ENCODE measurements around the gene CCSER1. TPM values are rescaled to one million over a fixed set of nuclear protein-coding genes. Genes with fewer than 3 reads are reported as not detected.
A peak's percentile ranks its signal among the peaks of the same experiment; 100 is the strongest.

Gene CCSER1
- total RNA-seq (2021) = 4.1 and 5.9 TPM in 2 replicates
- Bru-seq, nascent RNA = percentile 39 among the genes with signal in this experiment
- BruChase-seq, experiment 1, labeled RNA remaining after a 2-hour chase = percentile 45 among the genes with signal in this experiment
- BruChase-seq, experiment 2, labeled RNA remaining after a 6-hour chase = percentile 42 among the genes with signal in this experiment
- long read RNA-seq, partial matches to known transcripts = 0 of 2 reads
- long read RNA-seq, other reads (novel, unspliced or antisense) = 2 of 2 reads

DNA sequence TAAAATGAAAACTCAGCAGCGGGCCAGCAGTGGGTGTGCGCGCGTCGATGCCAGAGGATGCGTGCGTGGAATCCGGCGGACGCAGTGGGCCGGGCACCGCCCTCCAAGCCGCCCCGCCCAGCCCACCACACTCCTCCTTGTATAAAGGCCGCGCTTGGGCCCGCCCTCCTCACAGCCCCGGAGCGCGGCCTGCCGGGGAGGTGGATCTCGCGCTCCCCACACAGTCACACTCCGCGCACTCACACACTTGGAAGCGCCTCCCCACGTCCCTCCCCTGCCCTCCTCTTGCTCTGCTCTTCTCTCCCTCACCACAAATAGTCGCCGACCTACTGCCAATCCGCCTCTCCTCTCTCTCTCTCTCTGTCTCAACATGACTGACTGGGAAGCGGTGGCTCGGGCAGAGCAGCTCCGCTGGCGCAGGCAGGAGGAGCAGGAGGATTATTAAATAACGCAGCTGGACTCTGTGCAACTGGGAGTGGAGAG is at the start of gene CCSER1:
Gene CCSER1, plus strand, starts transcription at position 172 of the 483 bp plus-strand sequence.
- TF ChIP-seq, protein P1, sequence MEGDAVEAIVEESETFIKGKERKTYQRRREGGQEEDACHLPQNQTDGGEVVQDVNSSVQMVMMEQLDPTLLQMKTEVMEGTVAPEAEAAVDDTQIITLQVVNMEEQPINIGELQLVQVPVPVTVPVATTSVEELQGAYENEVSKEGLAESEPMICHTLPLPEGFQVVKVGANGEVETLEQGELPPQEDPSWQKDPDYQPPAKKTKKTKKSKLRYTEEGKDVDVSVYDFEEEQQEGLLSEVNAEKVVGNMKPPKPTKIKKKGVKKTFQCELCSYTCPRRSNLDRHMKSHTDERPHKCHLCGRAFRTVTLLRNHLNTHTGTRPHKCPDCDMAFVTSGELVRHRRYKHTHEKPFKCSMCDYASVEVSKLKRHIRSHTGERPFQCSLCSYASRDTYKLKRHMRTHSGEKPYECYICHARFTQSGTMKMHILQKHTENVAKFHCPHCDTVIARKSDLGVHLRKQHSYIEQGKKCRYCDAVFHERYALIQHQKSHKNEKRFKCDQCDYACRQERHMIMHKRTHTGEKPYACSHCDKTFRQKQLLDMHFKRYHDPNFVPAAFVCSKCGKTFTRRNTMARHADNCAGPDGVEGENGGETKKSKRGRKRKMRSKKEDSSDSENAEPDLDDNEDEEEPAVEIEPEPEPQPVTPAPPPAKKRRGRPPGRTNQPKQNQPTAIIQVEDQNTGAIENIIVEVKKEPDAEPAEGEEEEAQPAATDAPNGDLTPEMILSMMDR (conservative IDR thresholded peaks at IDR 0.05) = no peak
- no peak for TF ChIP-seq EZH2 (IDR thresholded peaks at IDR 0.05; ENCODE audit: low read depth)
- no peaks in the 10 kb centered on the region for H3K36me3 ChIP-seq (ENCODE audit: low read depth)
- POLR2A ChIA-PET (ENCODE audit: unreplicated experiment) = no interaction called here
- H2AFZ ChIP-seq = peak within 1 kb of the TSS; percentile 76
- 0 out of 2 replicates have a peak, but pooled peaks cover 7% of the 10 kb centered on the region for H3K79me2 ChIP-seq (ENCODE audit: low read depth)
- H3K27me3 ChIP-seq (ENCODE audit: insufficient read depth, low read depth) = no peaks in the 10 kb centered on the region
- H3K9me2 ChIP-seq (ENCODE audit: insufficient read depth) = no peaks in the 10 kb centered on the region
- no peaks in the 10 kb centered on the region for H3K4me1 ChIP-seq (replicated peaks; ENCODE audit: insufficient read depth)
- H3K9me3 ChIP-seq (ENCODE audit: insufficient read depth, low read depth) = no peaks in the 10 kb centered on the region
- H4K20me1 ChIP-seq (ENCODE audit: insufficient read depth) = no peaks in the 10 kb centered on the region
- peak within 1 kb of the TSS; percentile 63 for H3K4me3 ChIP-seq
- no peaks in the 10 kb centered on the region for H3F3A ChIP-seq (ENCODE audit: insufficient read depth, low read depth)
- H3K27ac ChIP-seq = peak within 1 kb of the TSS; percentile 66
- CTCF ChIA-PET = no interaction called here
- intact Hi-C loops (cut with micrococcal nuclease; ENCODE audit: unreplicated experiment) = loop anchor here (5.0 kb wide), 1 partner anchor 100 kb away; no protein-coding TSS in a partner anchor
- peak within 1 kb of the TSS; percentile 81 for H3K4me2 ChIP-seq
- no TSS peak for BruUV-seq (replicated peaks)
- DNase-seq = peak; percentile 46 to 66

DNA sequence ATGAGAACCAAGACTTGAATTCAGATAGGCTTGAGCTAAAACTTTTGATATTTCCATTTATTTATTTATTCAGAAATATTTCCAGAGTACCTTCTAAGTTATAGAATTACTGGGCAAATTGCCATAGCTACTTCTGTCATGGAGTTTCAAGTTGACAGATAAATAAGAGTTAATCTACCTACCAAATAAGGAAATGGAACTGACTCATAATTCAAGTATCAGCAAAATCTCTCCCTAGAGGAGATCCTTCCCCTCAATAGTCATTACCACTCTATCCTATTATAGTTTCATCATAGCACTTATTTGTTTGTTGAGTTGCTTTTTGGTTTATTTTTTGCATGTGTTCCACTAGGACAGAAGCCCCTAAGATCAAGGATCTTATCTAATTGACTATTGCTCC is 48.8 kb upstream of the CCSER1 start:
- peak in 1 of 2 experiments; percentile 59 for DNase-seq
- Histone ChIP-seq H3K4me1 (replicated peaks; ENCODE audit: insufficient read depth) (no peaks in the 10 kb centered on the region), H3K4me3 (no peak overlapping the region), H3K27me3 (ENCODE audit: insufficient read depth, low read depth) (no peaks in the 10 kb centered on the region), H3F3A (ENCODE audit: insufficient read depth, low read depth) (no peaks in the 10 kb centered on the region), H3K9me2 (ENCODE audit: insufficient read depth) (no peaks in the 10 kb centered on the region), H3K4me2 (no peak overlapping the region), H4K20me1 (ENCODE audit: insufficient read depth) (no peaks in the 10 kb centered on the region), H3K27ac (no peak overlapping the region), H3K36me3 (ENCODE audit: low read depth) (no peaks in the 10 kb centered on the region), H2AFZ (no peak overlapping the region), H3K79me2 (ENCODE audit: low read depth) (no peaks in the 10 kb centered on the region), H3K9me3 (ENCODE audit: insufficient read depth, low read depth) (no peaks in the 10 kb centered on the region)
- POLR2A ChIA-PET (ENCODE audit: unreplicated experiment) = no interaction called here
- CTCF ChIA-PET = no interaction called here
- BruUV-seq (replicated peaks) = no TSS peak
- TF ChIP-seq EZH2 (IDR thresholded peaks at IDR 0.05; ENCODE audit: low read depth) = no peak
- TF ChIP-seq, protein P1 (conservative IDR thresholded peaks at IDR 0.05) = no peak
- intact Hi-C loops (cut with micrococcal nuclease; ENCODE audit: unreplicated experiment) = no loop called here

DNA sequence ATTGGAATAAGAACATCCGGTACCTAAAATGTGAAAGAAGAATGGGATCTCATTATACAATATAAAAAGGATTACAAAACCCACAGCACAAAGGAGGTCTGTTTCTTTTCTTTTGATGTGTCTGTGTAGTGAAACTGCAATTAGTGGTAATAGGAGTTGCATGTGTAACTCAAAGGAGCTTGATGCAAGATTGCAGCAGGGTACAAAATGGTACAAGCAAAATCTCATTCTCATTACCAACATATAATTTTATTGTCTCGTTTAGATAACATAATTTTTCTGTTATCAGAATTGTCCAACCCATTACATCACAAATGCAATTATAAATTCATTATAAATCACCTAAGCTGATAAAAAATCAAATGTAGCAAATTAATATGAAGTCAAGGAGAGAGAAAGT is 47.1 kb upstream of the CCSER1 start:
- H3K4me2 ChIP-seq = no peak overlapping the region
- CTCF ChIA-PET = no interaction called here
- DNase-seq = no peak
- no peaks in the 10 kb centered on the region for H4K20me1 ChIP-seq (ENCODE audit: insufficient read depth)
- intact Hi-C loops (cut with micrococcal nuclease; ENCODE audit: unreplicated experiment) = no loop called here
- H3K79me2 ChIP-seq (ENCODE audit: low read depth) = no peaks in the 10 kb centered on the region
- POLR2A ChIA-PET (ENCODE audit: unreplicated experiment) = no interaction called here
- H2AFZ ChIP-seq = no peak overlapping the region
- H3K36me3 ChIP-seq (ENCODE audit: low read depth) = no peaks in the 10 kb centered on the region
- no TSS peak for BruUV-seq (replicated peaks)
- no peak for TF ChIP-seq EZH2 (IDR thresholded peaks at IDR 0.05; ENCODE audit: low read depth)
- TF ChIP-seq, protein P1 (conservative IDR thresholded peaks at IDR 0.05) = no peak
- no peaks in the 10 kb centered on the region for H3K4me1 ChIP-seq (replicated peaks; ENCODE audit: insufficient read depth)
- no peaks in the 10 kb centered on the region for H3K9me2 ChIP-seq (ENCODE audit: insufficient read depth)
- no peaks in the 10 kb centered on the region for H3K27me3 ChIP-seq (ENCODE audit: insufficient read depth, low read depth)
- H3F3A ChIP-seq (ENCODE audit: insufficient read depth, low read depth) = no peaks in the 10 kb centered on the region
- H3K27ac ChIP-seq = no peak overlapping the region
- no peaks in the 10 kb centered on the region for H3K9me3 ChIP-seq (ENCODE audit: insufficient read depth, low read depth)
- H3K4me3 ChIP-seq = no peak overlapping the region

Measured in PC-9 (cell line).